Uterus (tissue), 4 donors: ENCODE results near the gene ATAD1. TPM values are rescaled to one million over a fixed set of nuclear protein-coding genes. Genes with fewer than 3 reads are reported as not detected.

Experiments
- DNase-seq, 2 donors: peaks; one replicate each; pipeline ENCODE4 v3.0.0-alpha.2; 2019 to 2020
- H3K27ac ChIP-seq, 2 donors: fragments of 200-600 bp; sonication (generic); 1 replicate in 1 of 2; 2 replicates in 1 of 2; pipeline ENCODE4 v1.5.1; 2016 to 2018
- H3K27me3 ChIP-seq, 2 donors: fragments of 200-600 bp; sonication (generic); one replicate each; pipeline ENCODE4 v1.5.1; 2018 to 2019; ENCODE audit warnings: control low read depth in 1 of 2
- H3K36me3 ChIP-seq, 2 donors: fragments of 200-600 bp; sonication (generic); one replicate each; pipeline ENCODE4 v1.5.1; 2019; ENCODE audit warnings: control low read depth in 1 of 2
- H3K4me1 ChIP-seq, 2 donors: fragments of 200-600 bp; sonication (generic); one replicate each; pipeline ENCODE4 v1.5.1; 2018 to 2019; ENCODE audit warnings: control low read depth in 1 of 2
- H3K4me3 ChIP-seq, 2 donors: fragments of 200-600 bp; sonication (generic); 1 replicate in 1 of 2; 2 replicates in 1 of 2; pipeline ENCODE4 v1.5.1; 2018 to 2019; ENCODE audit warnings: mild to moderate bottlenecking in 1 of 2
- H3K9me3 ChIP-seq, 2 donors: fragments of 200-600 bp; sonication (generic); one replicate each; pipeline ENCODE4 v1.5.1; 2019; ENCODE audit warnings: control low read depth in 1 of 2
- CTCF ChIP-seq, 4 experiments: fragments of 200-600 bp in 2 of 4; fragments of 450-650 bp in 2 of 4; sonication (generic) in 2 of 4; IDR thresholded peaks; one replicate each; pipeline ENCODE4 v1.5.1; 2016 to 2019; ENCODE audit warnings: antibody characterized with exemption in 4 of 4, mild to moderate bottlenecking in 2 of 4, moderate library complexity in 1 of 4
- POLR2A ChIP-seq, 2 donors: fragments of 450-650 bp; IDR thresholded peaks; one replicate each; pipeline ENCODE4 v1.6.1; 2016; ENCODE audit warnings: antibody characterized with exemption in 2 of 2, mild to moderate bottlenecking in 1 of 2, moderate library complexity in 1 of 2
- intact Hi-C: fragments of 100-400 bp; cut with DNase I; formaldehyde crosslinking; loops from one replicate; pipeline ENCODE4 v1.15.1; 2023; ENCODE audit warnings: low total_unique reads
- total RNA-seq, 4 donors: library from RNA; depleted of rRNA in 3 of 4; stranded (reverse); fragments of >200 nt in 3 of 4; gene quantifications; one replicate each; pipeline versions ENCODE4 v1.1.0 to v1.2.4, GENCODE V29; 2014 to 2023
- donor health status: DM: yes; HTN: yes; CAD: no.

The ATAD1 gene
- total RNA-seq, 4 donors from 2014 or later: 13.8 to 69.9 (median 31.5) TPM

- Histone ChIP-seq H3K27ac (no peak overlapping the region), H3K9me3 (no peaks in the 10 kb centered on the region), H3K4me1 (no peaks in the 10 kb centered on the region), H3K27me3 (no peaks in the 10 kb centered on the region), H3K4me3 (no peak overlapping the region), H3K36me3 (no peaks in the 10 kb centered on the region)
- TF ChIP-seq POLR2A (IDR thresholded peaks at IDR 0.05) (no peak), CTCF (IDR thresholded peaks at IDR 0.05) (no peak)
- no peak for DNase-seq
- intact Hi-C loops: no loop called here
These were observed 8.6 kb upstream of the ATAD1 start for GRCh38 chr10:87826653-87827052.

- H3K9me3 ChIP-seq: no peaks in the 10 kb centered on the region
- no peaks in the 10 kb centered on the region for H3K36me3 ChIP-seq
- no peaks in the 10 kb centered on the region for H3K4me1 ChIP-seq
- no peak overlapping the region for H3K27ac ChIP-seq
- intact Hi-C loops: no loop called here
- H3K27me3 ChIP-seq: no peaks in the 10 kb centered on the region
- TF ChIP-seq CTCF (IDR thresholded peaks at IDR 0.05): no peak
- no peak for TF ChIP-seq POLR2A (IDR thresholded peaks at IDR 0.05)
- H3K4me3 ChIP-seq: no peak overlapping the region
- DNase-seq: no peak
These were observed 1.2 kb upstream of the ATAD1 start for GRCh38 chr10:87819289-87819585.

- Histone ChIP-seq H3K27me3 (no peaks in the 10 kb centered on the region), H3K4me1 (no peaks in the 10 kb centered on the region), H3K4me3 (peak overlapping the region; percentile 80 to 90), H3K9me3 (no peaks in the 10 kb centered on the region), H3K36me3 (no peaks in the 10 kb centered on the region), H3K27ac (peak overlapping the region; percentile 77 to 79)
- DNase-seq: peak in 1 of 2 donors; percentile 25
- intact Hi-C loops: no loop called here
- peak in 1 of 4 experiments; percentile 7 for TF ChIP-seq CTCF (IDR thresholded peaks at IDR 0.05)
- no peak for TF ChIP-seq POLR2A (IDR thresholded peaks at IDR 0.05)
These were observed 671 bp upstream of the ATAD1 start for GRCh38 chr10:87818505-87819288.

- DNase-seq: no peak
- Histone ChIP-seq H3K27me3 (no peaks in the 10 kb centered on the region), H3K36me3 (no peaks in the 10 kb centered on the region), H3K27ac (peak overlapping the region; percentile 77 to 79), H3K4me1 (no peaks in the 10 kb centered on the region), H3K9me3 (no peaks in the 10 kb centered on the region), H3K4me3 (peak overlapping the region; percentile 80 to 90)
- intact Hi-C loops: no loop called here
- TF ChIP-seq POLR2A (IDR thresholded peaks at IDR 0.05) (no peak), CTCF (IDR thresholded peaks at IDR 0.05) (no peak)
These were observed 973 bp downstream of the ATAD1 start for GRCh38 chr10:87816898-87817608.

GRCh38 chr10:87816163-87816897 is 1.7 kb downstream of the ATAD1 start:
- H3K27me3 ChIP-seq: no peaks in the 10 kb centered on the region
- no peaks in the 10 kb centered on the region for H3K4me1 ChIP-seq
- TF ChIP-seq CTCF (IDR thresholded peaks at IDR 0.05) (no peak), POLR2A (IDR thresholded peaks at IDR 0.05) (no peak)
- no peaks in the 10 kb centered on the region for H3K9me3 ChIP-seq
- intact Hi-C loops: no loop called here
- H3K4me3 ChIP-seq: no peak overlapping the region
- H3K27ac ChIP-seq: no peak overlapping the region
- no peak for DNase-seq
- H3K36me3 ChIP-seq: no peaks in the 10 kb centered on the region
